K562 (cell line): ENCODE results near the gene CXCL16.

ENCODE experiments used
- DPF2 ChIP-seq: fragments of 450-650 bp; IDR thresholded peaks from 2 replicates; pipeline ENCODE4 v1.6.1; 2016
- TOE1 ChIP-seq, 2 experiments: fragments of 450-650 bp in 1 of 2; sonication (generic) in 1 of 2; formaldehyde crosslinking in 1 of 2; IDR thresholded peaks; 2 replicates each; pipeline versions ENCODE4 v1.7.1 to v1.8.0; 2016 to 2022; ENCODE audit warnings: borderline replicate concordance in 2 of 2, mild to moderate bottlenecking in 2 of 2, antibody characterized with exemption in 1 of 2, inconsistent platforms in 1 of 2, low read depth in 1 of 2, missing genetic modification reagents in 1 of 2, moderate library complexity in 1 of 2

DNA sequence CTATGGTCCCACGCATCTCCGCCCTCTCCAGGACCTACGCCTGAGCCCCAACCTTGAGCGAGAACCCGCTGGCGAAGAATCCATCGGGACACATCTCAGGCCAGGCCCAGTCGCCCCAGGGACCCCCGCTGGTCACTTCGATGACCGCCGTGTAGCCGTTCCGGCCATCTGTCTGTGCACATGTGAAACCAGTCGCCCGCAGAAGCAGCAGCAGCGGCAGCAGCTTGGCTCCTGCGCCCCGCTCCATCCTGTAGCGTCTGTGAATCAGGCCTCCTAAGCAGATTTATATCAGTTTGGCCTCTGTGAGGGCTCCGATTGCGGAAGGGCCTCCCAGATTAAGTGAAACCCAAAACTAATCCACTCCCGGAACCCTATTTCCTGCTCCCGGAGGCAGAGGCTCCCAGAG is 46.4 kb upstream of the CXCL16 start, which contains the start of gene VMO1:
- TF ChIP-seq DPF2 (no peak), TOE1 (IDR thresholded peaks at IDR 0.05; ENCODE audit: borderline replicate concordance) (no peak), TOE1 (CRISPR knock-in tag; IDR thresholded peaks at IDR 0.05; ENCODE audit: borderline replicate concordance, low read depth) (no peak)
